ENCODE data around the gene SYVN1.
"Not testable (repeated sequence)": the region's sequence is repeated elsewhere in the genome, so short reads cannot be mapped to it uniquely, and the experiment has no call there.

- not testable (repeated sequence) for TF ChIP-seq NFIC (IDR thresholded peaks at IDR 0.05; ENCODE audit: borderline replicate concordance); TAF1 (IDR thresholded peaks at IDR 0.05; ENCODE audit: borderline replicate concordance, low read depth, low read length); TEAD4 (IDR thresholded peaks at IDR 0.05; ENCODE audit: borderline replicate concordance, insufficient read depth); RAD21 (IDR thresholded peaks at IDR 0.05; ENCODE audit: low read length); FOSL2 (IDR thresholded peaks at IDR 0.05; ENCODE audit: borderline replicate concordance, low read depth); YY1 (IDR thresholded peaks at IDR 0.05; ENCODE audit: low read depth); MXI1 (IDR thresholded peaks at IDR 0.05; ENCODE audit: low read depth, low read length)
- TF ChIP-seq, protein P1, sequence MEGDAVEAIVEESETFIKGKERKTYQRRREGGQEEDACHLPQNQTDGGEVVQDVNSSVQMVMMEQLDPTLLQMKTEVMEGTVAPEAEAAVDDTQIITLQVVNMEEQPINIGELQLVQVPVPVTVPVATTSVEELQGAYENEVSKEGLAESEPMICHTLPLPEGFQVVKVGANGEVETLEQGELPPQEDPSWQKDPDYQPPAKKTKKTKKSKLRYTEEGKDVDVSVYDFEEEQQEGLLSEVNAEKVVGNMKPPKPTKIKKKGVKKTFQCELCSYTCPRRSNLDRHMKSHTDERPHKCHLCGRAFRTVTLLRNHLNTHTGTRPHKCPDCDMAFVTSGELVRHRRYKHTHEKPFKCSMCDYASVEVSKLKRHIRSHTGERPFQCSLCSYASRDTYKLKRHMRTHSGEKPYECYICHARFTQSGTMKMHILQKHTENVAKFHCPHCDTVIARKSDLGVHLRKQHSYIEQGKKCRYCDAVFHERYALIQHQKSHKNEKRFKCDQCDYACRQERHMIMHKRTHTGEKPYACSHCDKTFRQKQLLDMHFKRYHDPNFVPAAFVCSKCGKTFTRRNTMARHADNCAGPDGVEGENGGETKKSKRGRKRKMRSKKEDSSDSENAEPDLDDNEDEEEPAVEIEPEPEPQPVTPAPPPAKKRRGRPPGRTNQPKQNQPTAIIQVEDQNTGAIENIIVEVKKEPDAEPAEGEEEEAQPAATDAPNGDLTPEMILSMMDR (IDR thresholded peaks at IDR 0.05) = not testable (repeated sequence)
These were observed 40.3 kb upstream of the SYVN1 start for GRCh38 chr11:65174571-65175010.
